Keratinocyte (primary cell): ENCODE data around the gene TM7SF3.

Experiments used
- EZH2 ChIP-seq: IDR thresholded peaks from one replicate; pipeline ENCODE4 v1.6.1; 2012; ENCODE audit warnings: inconsistent platforms, mild to moderate bottlenecking, low read length, moderate library complexity
- TF ChIP-seq, protein P1 (sequence below), 3 experiments: IDR thresholded peaks in 1 of 3; conservative IDR thresholded peaks in 1 of 3; optimal IDR thresholded peaks in 1 of 3; 2 replicates in 2 of 3; 3 replicates in 1 of 3; pipeline versions ENCODE3 to v1.5.1; 2011; ENCODE audit warnings: low read length in 3 of 3, mild to moderate bottlenecking in 3 of 3, moderate library complexity in 2 of 3, control low read depth in 1 of 3, inconsistent platforms in 1 of 3; ENCODE audit not compliant: insufficient read depth in 2 of 3; ENCODE audit errors: extremely low read depth in 1 of 3

GRCh38 chr12:26953447-26953846 lies 60.7 kb downstream of the TM7SF3 start:
- TF ChIP-seq, protein P1, sequence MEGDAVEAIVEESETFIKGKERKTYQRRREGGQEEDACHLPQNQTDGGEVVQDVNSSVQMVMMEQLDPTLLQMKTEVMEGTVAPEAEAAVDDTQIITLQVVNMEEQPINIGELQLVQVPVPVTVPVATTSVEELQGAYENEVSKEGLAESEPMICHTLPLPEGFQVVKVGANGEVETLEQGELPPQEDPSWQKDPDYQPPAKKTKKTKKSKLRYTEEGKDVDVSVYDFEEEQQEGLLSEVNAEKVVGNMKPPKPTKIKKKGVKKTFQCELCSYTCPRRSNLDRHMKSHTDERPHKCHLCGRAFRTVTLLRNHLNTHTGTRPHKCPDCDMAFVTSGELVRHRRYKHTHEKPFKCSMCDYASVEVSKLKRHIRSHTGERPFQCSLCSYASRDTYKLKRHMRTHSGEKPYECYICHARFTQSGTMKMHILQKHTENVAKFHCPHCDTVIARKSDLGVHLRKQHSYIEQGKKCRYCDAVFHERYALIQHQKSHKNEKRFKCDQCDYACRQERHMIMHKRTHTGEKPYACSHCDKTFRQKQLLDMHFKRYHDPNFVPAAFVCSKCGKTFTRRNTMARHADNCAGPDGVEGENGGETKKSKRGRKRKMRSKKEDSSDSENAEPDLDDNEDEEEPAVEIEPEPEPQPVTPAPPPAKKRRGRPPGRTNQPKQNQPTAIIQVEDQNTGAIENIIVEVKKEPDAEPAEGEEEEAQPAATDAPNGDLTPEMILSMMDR (optimal IDR thresholded peaks at IDR 0.05 in 1 of 3, IDR thresholded peaks at IDR 0.05 in 1 of 3, conservative IDR thresholded peaks at IDR 0.05 in 1 of 3; ENCODE audit: extremely low read depth in 1 of 3, insufficient read depth in 2 of 3, low read length in 3 of 3): no peak
- no peak for TF ChIP-seq EZH2
